Upper lobe of left lung (tissue), 4 donors: Measurements from ENCODE around the gene HPSE2.

Source experiments
- POLR2A ChIP-seq, 4 donors: fragments of 450-650 bp; IDR thresholded peaks; one replicate each; pipeline ENCODE4 v1.5.1; 2016 to 2017; ENCODE audit warnings: antibody characterized with exemption in 4 of 4, mild to moderate bottlenecking in 2 of 4
- POLR2AphosphoS5 ChIP-seq, 2 donors: sonication (generic); formaldehyde crosslinking; IDR thresholded peaks; one replicate each; pipeline ENCODE4 v1.5.1; 2017; ENCODE audit warnings: antibody characterized with exemption in 2 of 2
- TF ChIP-seq, protein P1 (sequence below), 6 experiments: fragments of 450-650 bp in 4 of 6; fragments of 200-600 bp in 2 of 6; sonication (generic) in 2 of 6; IDR thresholded peaks; one replicate each; pipeline ENCODE4 v1.5.1; 2016 to 2019; ENCODE audit warnings: antibody characterized with exemption in 6 of 6

DNA sequence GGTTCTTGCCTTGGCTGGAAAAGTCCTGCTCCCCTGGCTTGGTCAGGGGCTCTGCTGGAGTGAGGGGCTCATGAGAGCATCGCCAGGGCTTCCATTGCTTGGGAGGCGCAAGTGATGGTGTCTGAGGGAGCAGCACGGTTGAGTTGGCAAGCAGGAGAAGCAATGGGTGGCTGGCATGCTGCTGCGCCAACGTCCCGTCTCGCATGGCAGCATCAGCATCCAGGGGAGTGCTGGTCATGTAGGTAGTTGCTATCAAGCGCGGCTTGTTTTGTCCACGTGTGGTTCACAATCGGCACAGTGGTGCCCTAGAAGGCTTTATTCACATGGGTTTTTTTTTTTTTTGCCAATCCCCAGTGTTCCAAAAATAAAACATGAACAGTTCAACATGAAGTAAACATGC lies 824.5 kb downstream of the HPSE2 start:
- TF ChIP-seq POLR2A (IDR thresholded peaks at IDR 0.05): no peak
- TF ChIP-seq, protein P1, sequence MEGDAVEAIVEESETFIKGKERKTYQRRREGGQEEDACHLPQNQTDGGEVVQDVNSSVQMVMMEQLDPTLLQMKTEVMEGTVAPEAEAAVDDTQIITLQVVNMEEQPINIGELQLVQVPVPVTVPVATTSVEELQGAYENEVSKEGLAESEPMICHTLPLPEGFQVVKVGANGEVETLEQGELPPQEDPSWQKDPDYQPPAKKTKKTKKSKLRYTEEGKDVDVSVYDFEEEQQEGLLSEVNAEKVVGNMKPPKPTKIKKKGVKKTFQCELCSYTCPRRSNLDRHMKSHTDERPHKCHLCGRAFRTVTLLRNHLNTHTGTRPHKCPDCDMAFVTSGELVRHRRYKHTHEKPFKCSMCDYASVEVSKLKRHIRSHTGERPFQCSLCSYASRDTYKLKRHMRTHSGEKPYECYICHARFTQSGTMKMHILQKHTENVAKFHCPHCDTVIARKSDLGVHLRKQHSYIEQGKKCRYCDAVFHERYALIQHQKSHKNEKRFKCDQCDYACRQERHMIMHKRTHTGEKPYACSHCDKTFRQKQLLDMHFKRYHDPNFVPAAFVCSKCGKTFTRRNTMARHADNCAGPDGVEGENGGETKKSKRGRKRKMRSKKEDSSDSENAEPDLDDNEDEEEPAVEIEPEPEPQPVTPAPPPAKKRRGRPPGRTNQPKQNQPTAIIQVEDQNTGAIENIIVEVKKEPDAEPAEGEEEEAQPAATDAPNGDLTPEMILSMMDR (IDR thresholded peaks at IDR 0.05): no peak
- no peak for TF ChIP-seq POLR2AphosphoS5 (IDR thresholded peaks at IDR 0.05)
